Activated T-cell treated with anti-CD3 and anti-CD28 coated beads for 48 hours (primary cell): ENCODE measurements around the gene HMCN2.

Experiments
- DNase-seq: peaks from one replicate; pipeline ENCODE4 v3.0.0-alpha.2; 2020; ENCODE audit warnings: low read depth

HMCN2 gene

GRCh38 chr9:130290291-130291181, 25.0 kb downstream of the HMCN2 start:
- DNase-seq, result no peak

GRCh38 chr9:130291474-130291873, 25.9 kb downstream of the HMCN2 start:
- no peak for DNase-seq

- no peak for DNase-seq
Observed at GRCh38 chr9:130292106-130292505, 26.5 kb downstream of the HMCN2 start.

GRCh38 chr9:130294664-130295063, 29.1 kb downstream of the HMCN2 start:
- DNase-seq, result no peak

GRCh38 chr9:130295431-130295830, 29.9 kb downstream of the HMCN2 start:
- no peak for DNase-seq

GRCh38 chr9:130295945-130296782, 30.6 kb downstream of the HMCN2 start:
- no peak for DNase-seq

GRCh38 chr9:130296783-130297055, 31.2 kb downstream of the HMCN2 start:
- no peak for DNase-seq

GRCh38 chr9:130297371-130297770, 31.8 kb downstream of the HMCN2 start:
- DNase-seq, result no peak

- no peak for DNase-seq
Observed at GRCh38 chr9:130298662-130299279, 33.2 kb downstream of the HMCN2 start.

- DNase-seq, result no peak
Observed at GRCh38 chr9:130299785-130300615, 34.4 kb downstream of the HMCN2 start.

GRCh38 chr9:130300739-130301138, 35.2 kb downstream of the HMCN2 start:
- DNase-seq, result no peak

GRCh38 chr9:130301483-130302286, 36.1 kb downstream of the HMCN2 start:
- no peak for DNase-seq

- no peak for DNase-seq
Observed at GRCh38 chr9:130302785-130303612, 37.4 kb downstream of the HMCN2 start.

- DNase-seq, result no peak
Observed at GRCh38 chr9:130303613-130304055, 38.1 kb downstream of the HMCN2 start.

- DNase-seq, result no peak
Observed at GRCh38 chr9:130304116-130304515, 38.6 kb downstream of the HMCN2 start.

GRCh38 chr9:130304643-130305042, 39.1 kb downstream of the HMCN2 start:
- no peak for DNase-seq

GRCh38 chr9:130305381-130305780, 39.8 kb downstream of the HMCN2 start:
- no peak for DNase-seq

GRCh38 chr9:130306823-130307666, 41.5 kb downstream of the HMCN2 start:
- DNase-seq, result no peak

GRCh38 chr9:130307667-130307943, 42.0 kb downstream of the HMCN2 start:
- no peak for DNase-seq
